GM23338 (cell line): ENCODE data around the gene ZBTB48. TPM values are rescaled to one million over a fixed set of nuclear protein-coding genes. Genes with fewer than 3 reads are reported as not detected.

Experiments used
- ATAC-seq: fragments of 200-7000 bp; cut with Tn5 transposase; 3 replicates; pipeline ENCODE4 v1.9.1; 2020
- DNase-seq: peaks from one replicate; pipeline ENCODE4 v3.0.0-alpha.2; 2015; ENCODE audit warnings: low spot score
- H2AFZ ChIP-seq: fragments of 200-600 bp; sonication (generic); 2 replicates; pipeline ENCODE4 v1.8.0; 2016; ENCODE audit warnings: antibody characterized with exemption, mild to moderate bottlenecking, moderate library complexity
- H3F3A ChIP-seq: fragments of 200-600 bp; sonication (generic); replicated peaks from 2 replicates; pipeline ENCODE4 v1.8.0; 2017; ENCODE audit warnings: antibody characterized with exemption, mixed run types, low read depth
- H3K27ac ChIP-seq: fragments of 200-600 bp; sonication (generic); 2 replicates; pipeline ENCODE4 v1.6.1; 2016; ENCODE audit warnings: low read depth
- H3K27me3 ChIP-seq: fragments of 200-600 bp; sonication (generic); 2 replicates; pipeline ENCODE4 v1.8.0; 2016; ENCODE audit warnings: mild to moderate bottlenecking, mixed run types, moderate library complexity; ENCODE audit not compliant: insufficient read depth
- H3K36me3 ChIP-seq: fragments of 200-600 bp; sonication (generic); 2 replicates; pipeline ENCODE4 v1.8.0; 2016; ENCODE audit warnings: mild to moderate bottlenecking; ENCODE audit not compliant: insufficient read depth
- H3K4me1 ChIP-seq: fragments of 200-600 bp; sonication (generic); 2 replicates; pipeline ENCODE4 v1.8.0; 2016; ENCODE audit warnings: mild to moderate bottlenecking, moderate library complexity; ENCODE audit not compliant: insufficient read depth
- H3K4me2 ChIP-seq: fragments of 200-600 bp; sonication (generic); 2 replicates; pipeline ENCODE4 v1.7.1; 2017; ENCODE audit warnings: mixed run types
- H3K4me3 ChIP-seq: fragments of 200-600 bp; sonication (generic); 2 replicates; pipeline ENCODE4 v1.6.1; 2016; ENCODE audit warnings: mixed run types
- H3K79me2 ChIP-seq: fragments of 200-600 bp; sonication (generic); replicated peaks from 2 replicates; pipeline ENCODE4 v1.8.0; 2017; ENCODE audit warnings: mild to moderate bottlenecking; ENCODE audit not compliant: insufficient read depth
- H3K9me2 ChIP-seq: fragments of 200-600 bp; sonication (generic); 2 replicates; pipeline ENCODE4 v1.8.0; 2017; ENCODE audit not compliant: insufficient read depth
- H4K20me1 ChIP-seq: fragments of 200-600 bp; sonication (generic); replicated peaks from 2 replicates; pipeline ENCODE4 v1.8.0; 2017; ENCODE audit warnings: mild to moderate bottlenecking; ENCODE audit not compliant: insufficient read depth
- H3K27ac Mint-ChIP-seq: 2 replicates; pipeline ENCODE4 v1.8.0; 2020; ENCODE audit warnings: inconsistent platforms, mild to moderate bottlenecking, moderate library complexity, mixed read lengths
- H3K27me3 Mint-ChIP-seq: 3 replicates; pipeline ENCODE4 v1.8.0; 2022; ENCODE audit warnings: low read depth, mild to moderate bottlenecking, moderate library complexity, mixed read lengths, inconsistent platforms; ENCODE audit not compliant: insufficient read depth, poor library complexity
- H3K36me3 Mint-ChIP-seq: 3 replicates; pipeline ENCODE4 v1.8.0; 2021; ENCODE audit warnings: low read depth, mild to moderate bottlenecking, inconsistent platforms, moderate library complexity, mixed read lengths
- H3K4me1 Mint-ChIP-seq: 3 replicates; pipeline ENCODE4 v1.8.0; 2020; ENCODE audit warnings: mild to moderate bottlenecking, inconsistent platforms, mixed read lengths
- H3K4me3 Mint-ChIP-seq: 3 replicates; pipeline ENCODE4 v1.8.0; 2021; ENCODE audit warnings: moderate library complexity, mild to moderate bottlenecking, inconsistent platforms, mixed read lengths
- H3K9me3 Mint-ChIP-seq: 3 replicates; pipeline ENCODE4 v1.8.0; 2020; ENCODE audit warnings: moderate library complexity, mild to moderate bottlenecking, inconsistent platforms, mixed read lengths
- CREB1 ChIP-seq: fragments of 250-450 bp; sonication (Bioruptor Pico); IDR thresholded peaks from 2 replicates; pipeline ENCODE4 v1.5.0; 2020; ENCODE audit warnings: low read depth, mild to moderate bottlenecking, moderate library complexity
- CTCF ChIP-seq, 2 experiments: fragments of 200-600 bp in 1 of 2; sonication (generic) in 1 of 2; conservative IDR thresholded peaks; 2 replicates each; pipeline versions ENCODE4 v1.5.1 to v1.6.1; 2016 to 2017; ENCODE audit warnings: antibody characterized with exemption in 2 of 2, low read depth in 2 of 2, mild to moderate bottlenecking in 2 of 2, moderate library complexity in 1 of 2
- ETS1 ChIP-seq: IDR thresholded peaks from 2 replicates; pipeline ENCODE4 v1.6.1; 2016; ENCODE audit warnings: antibody characterized with exemption
- EZH2 ChIP-seq: fragments of 200-600 bp; sonication (generic); IDR thresholded peaks from one replicate; pipeline ENCODE4 v1.8.0; 2017; ENCODE audit warnings: antibody characterized with exemption, mild to moderate bottlenecking, low read depth; ENCODE audit not compliant: unreplicated experiment
- EZH2phosphoT487 ChIP-seq: fragments of 200-600 bp; sonication (generic); IDR thresholded peaks from one replicate; pipeline ENCODE4 v1.8.1; 2018; ENCODE audit warnings: antibody characterized with exemption; ENCODE audit not compliant: unreplicated experiment
- JUNB ChIP-seq: IDR thresholded peaks from one replicate; pipeline ENCODE4 v1.6.1; 2016; ENCODE audit warnings: antibody characterized with exemption; ENCODE audit not compliant: unreplicated experiment
- NANOG ChIP-seq: IDR thresholded peaks from 2 replicates; pipeline ENCODE4 v1.6.1; 2016; ENCODE audit warnings: antibody characterized with exemption, borderline replicate concordance
- POLR2AphosphoS5 ChIP-seq: IDR thresholded peaks from 2 replicates; pipeline ENCODE4 v1.6.1; 2016; ENCODE audit warnings: antibody characterized with exemption, low read depth
- ZNF331 ChIP-seq: fragments of 250-450 bp; sonication (Bioruptor Pico); IDR thresholded peaks from 2 replicates; pipeline ENCODE4 v1.5.0; 2020; ENCODE audit warnings: low read depth, mild to moderate bottlenecking, moderate library complexity
- ZNF462 ChIP-seq: fragments of 250-450 bp; sonication (Bioruptor Pico); IDR thresholded peaks from 2 replicates; pipeline ENCODE4 v1.5.0; 2020; ENCODE audit warnings: mild to moderate bottlenecking, moderate library complexity
- polyA plus RNA-seq: library from polyadenylated mRNA; unstranded; fragments of >200 nt; fragmentation: Nextera tagmentation; extraction: Ambion mirVana; gene quantifications from 2 replicates; pipeline ENCODE4 v1.2.1, GENCODE V29; 2016
- total RNA-seq: library from RNA; depleted of rRNA; stranded (reverse); fragments of >200 nt; shearing (Covaris generic); gene quantifications from 2 replicates; pipeline ENCODE4 v1.2.3, GENCODE V29; 2014

ZBTB48 gene
- total and polyA plus RNA-seq, 2 experiments from 2014 or later: 17.3 to 25.5 TPM

GRCh38 chr1:6635161-6635909 lies 55.5 kb downstream of the ZBTB48 start (continued):
- TF ChIP-seq ZNF462 (no peak), EZH2phosphoT487 (no peak), JUNB (no peak)

GRCh38 chr1:6635910-6636760 lies 56.3 kb downstream of the ZBTB48 start:
- no peak overlapping the region for H3K27ac Mint-ChIP-seq
- H3F3A ChIP-seq: peaks cover 6% of the 10 kb centered on the region; the same call in 1 of the 2 replicates
- H3K79me2 ChIP-seq: no peaks in the 10 kb centered on the region
- H3K9me2 ChIP-seq: no peaks in the 10 kb centered on the region
- peaks cover 38% of the 10 kb centered on the region for H3K36me3 ChIP-seq
- no peak for DNase-seq
- ATAC-seq: no peak; the same call in 2 of the 3 replicates
- H3K4me2 ChIP-seq: no peak overlapping the region
- peaks cover 79% of the 10 kb centered on the region for H3K36me3 Mint-ChIP-seq
- no peak overlapping the region for H3K27ac ChIP-seq
- 0 out of 2 replicates have a peak, but pooled peaks cover 8% of the 10 kb centered on the region for H4K20me1 ChIP-seq
- H3K4me3 ChIP-seq: no peak overlapping the region
- no peaks in the 10 kb centered on the region for H3K27me3 ChIP-seq
- no peaks in the 10 kb centered on the region for H3K9me3 Mint-ChIP-seq
- H3K4me3 Mint-ChIP-seq: no peak overlapping the region
- H3K27me3 Mint-ChIP-seq: peaks cover 9% of the 10 kb centered on the region
- no peaks in the 10 kb centered on the region for H3K4me1 ChIP-seq
- no peaks in the 10 kb centered on the region for H3K4me1 Mint-ChIP-seq
- H2AFZ ChIP-seq: no peak overlapping the region
- no peak for TF ChIP-seq CREB1
- TF ChIP-seq ETS1: no peak
- no peak for TF ChIP-seq POLR2AphosphoS5
- TF ChIP-seq CTCF (conservative IDR thresholded peaks at IDR 0.05; ENCODE audit: low read depth in 2 of 2): no peak
- TF ChIP-seq EZH2phosphoT487: no peak
- no peak for TF ChIP-seq EZH2
- TF ChIP-seq ZNF331 (CRISPR knock-in tag): no peak
- no peak for TF ChIP-seq NANOG
